Measurements from ENCODE around the gene ZNF580.

ZNF580 gene

DNA sequence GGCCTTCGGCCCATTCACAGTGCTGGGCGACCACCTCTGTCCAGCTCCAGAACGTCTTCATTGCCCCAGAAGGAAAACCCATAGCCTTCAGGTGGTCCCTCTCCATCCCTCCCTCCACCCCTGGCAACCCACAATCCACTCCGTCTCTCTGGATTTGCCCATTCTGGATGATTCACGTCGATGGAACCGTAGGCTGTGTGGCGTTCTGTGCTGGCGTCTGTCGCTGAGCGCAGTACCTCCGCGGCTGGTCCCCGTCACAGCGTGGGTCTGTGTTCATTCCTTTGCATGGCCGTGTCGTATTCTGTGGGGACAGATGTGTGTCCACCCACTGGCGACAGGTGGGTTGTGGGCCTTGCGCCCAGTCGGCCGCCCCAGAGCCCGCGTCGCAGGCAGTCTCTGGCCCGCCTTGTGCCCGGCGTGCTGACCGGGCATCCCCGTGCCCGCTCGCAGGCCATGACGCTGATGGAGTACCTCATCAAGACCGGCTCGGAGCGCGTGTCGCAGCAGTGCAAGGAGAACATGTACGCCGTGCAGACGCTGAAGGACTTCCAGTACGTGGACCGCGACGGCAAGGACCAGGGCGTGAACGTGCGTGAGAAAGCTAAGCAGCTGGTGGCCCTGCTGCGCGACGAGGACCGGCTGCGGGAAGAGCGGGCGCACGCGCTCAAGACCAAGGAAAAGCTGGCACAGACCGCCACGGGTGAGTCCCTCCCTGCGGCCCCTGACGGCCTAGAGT lies 44.3 kb downstream of the ZNF580 start:
- Histone ChIP-seq H3K9ac (ENCODE audit: low read depth in 1 of 2, low read length in 2 of 2) (peak overlapping the region in 1 of 2 donors; percentile 68), H3K27me3 (ENCODE audit: control insufficient read depth in 2 of 2, insufficient read depth in 2 of 2, low read length in 2 of 2) (no peaks in the 10 kb centered on the region), H3K27ac (ENCODE audit: low read depth in 2 of 2, low read length in 2 of 2) (peak overlapping the region; percentile 94 to 96), H3K9me3 (ENCODE audit: control insufficient read depth in 2 of 2, low read length in 2 of 2) (no peaks in the 10 kb centered on the region), H3K36me3 (ENCODE audit: control insufficient read depth in 2 of 2, insufficient read depth in 2 of 2, low read length in 2 of 2) (peaks cover 41 to 63% of the 10 kb centered on the region in 2 donors), H3K4me1 (ENCODE audit: control insufficient read depth in 2 of 2, insufficient read depth in 2 of 2, low read length in 2 of 2) (peaks cover 61 to 71% of the 10 kb centered on the region in 2 donors), H3K4me3 (ENCODE audit: low read length in 2 of 2) (peak overlapping the region; percentile 3 to 60)

GRCh38 chr19:55685776-55686175 lies 45.0 kb downstream of the ZNF580 start:
- Histone ChIP-seq H3K36me3 (ENCODE audit: control insufficient read depth in 2 of 2, insufficient read depth in 2 of 2, low read length in 2 of 2) (peaks cover 44 to 63% of the 10 kb centered on the region in 2 donors), H3K27ac (ENCODE audit: low read depth in 2 of 2, low read length in 2 of 2) (peak overlapping the region in 1 of 2 donors; percentile 94)

GRCh38 chr19:55686311-55687050 lies 45.7 kb downstream of the ZNF580 start:
- peak overlapping the region in 1 of 2 donors; percentile 1 for H3K9ac ChIP-seq (ENCODE audit: low read depth in 1 of 2, low read length in 2 of 2)
- H3K9me3 ChIP-seq (ENCODE audit: control insufficient read depth in 2 of 2, low read length in 2 of 2) = no peaks in the 10 kb centered on the region
- peaks cover 43 to 61% of the 10 kb centered on the region in 2 donors for H3K36me3 ChIP-seq (ENCODE audit: control insufficient read depth in 2 of 2, insufficient read depth in 2 of 2, low read length in 2 of 2)
- peaks cover 61 to 70% of the 10 kb centered on the region in 2 donors for H3K4me1 ChIP-seq (ENCODE audit: control insufficient read depth in 2 of 2, insufficient read depth in 2 of 2, low read length in 2 of 2)
- H3K27me3 ChIP-seq (ENCODE audit: control insufficient read depth in 2 of 2, insufficient read depth in 2 of 2, low read length in 2 of 2) = no peaks in the 10 kb centered on the region
- no peak overlapping the region for H3K4me3 ChIP-seq (ENCODE audit: low read length in 2 of 2)
- peak overlapping the region; percentile 94 to 97 for H3K27ac ChIP-seq (ENCODE audit: low read depth in 2 of 2, low read length in 2 of 2)

More at GRCh38 chr19:55685776-55686175, 45.0 kb downstream of the ZNF580 start:
- H3K4me1 ChIP-seq (ENCODE audit: control insufficient read depth in 2 of 2, insufficient read depth in 2 of 2, low read length in 2 of 2) = peaks cover 61 to 70% of the 10 kb centered on the region in 2 donors
- no peaks in the 10 kb centered on the region for H3K27me3 ChIP-seq (ENCODE audit: control insufficient read depth in 2 of 2, insufficient read depth in 2 of 2, low read length in 2 of 2)
- H3K9me3 ChIP-seq (ENCODE audit: control insufficient read depth in 2 of 2, low read length in 2 of 2) = no peaks in the 10 kb centered on the region
- no peak overlapping the region for H3K4me3 ChIP-seq (ENCODE audit: low read length in 2 of 2)
- peak overlapping the region in 1 of 2 donors; percentile 6 for H3K9ac ChIP-seq (ENCODE audit: low read depth in 1 of 2, low read length in 2 of 2)

DNA sequence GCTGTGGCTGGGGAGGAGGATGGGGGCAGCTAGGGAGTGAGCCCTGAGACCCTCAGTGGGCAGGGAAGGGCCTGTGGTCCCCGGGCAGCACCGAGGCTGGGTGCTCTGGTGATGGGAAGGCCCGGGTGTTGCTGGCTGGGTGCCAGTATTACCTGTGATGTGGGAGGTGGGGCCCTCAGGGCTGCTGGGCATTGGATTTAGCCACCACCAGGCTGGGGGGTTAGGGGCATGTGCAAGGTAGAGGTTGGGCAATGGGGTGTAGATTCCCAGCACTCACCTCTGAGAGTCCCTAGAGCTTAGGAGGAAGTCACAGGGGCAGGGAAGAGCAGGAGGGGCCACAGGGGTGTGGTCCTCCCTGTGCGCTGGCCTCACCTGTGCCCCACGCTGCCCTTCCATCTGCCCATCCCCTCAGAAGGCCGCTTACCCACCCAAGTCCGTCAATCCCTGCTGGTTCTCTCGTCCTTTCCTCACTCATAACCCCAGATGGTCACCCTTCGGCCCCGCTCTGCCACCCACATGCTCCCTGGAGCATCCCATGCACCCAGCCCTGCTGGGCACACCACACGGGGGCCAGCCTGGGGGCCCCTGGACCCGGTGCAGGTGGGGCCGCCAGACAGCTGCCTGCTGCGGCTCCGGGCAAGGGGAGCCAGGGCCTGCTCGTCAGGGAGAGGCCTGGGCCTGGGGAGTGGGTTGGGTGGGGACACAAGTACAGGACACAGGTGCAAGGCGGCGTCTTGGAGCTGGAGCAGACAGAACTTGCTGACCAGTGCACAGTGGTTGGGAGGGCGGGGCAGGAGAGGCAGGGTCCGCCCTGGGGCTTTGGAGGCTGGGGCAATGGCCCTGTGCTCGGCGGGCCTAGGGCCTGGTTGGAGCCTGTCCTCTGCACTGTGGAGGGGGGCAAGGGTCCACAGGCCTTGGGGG lies 46.7 kb downstream of the ZNF580 start:
- no peaks in the 10 kb centered on the region for H3K27me3 ChIP-seq (ENCODE audit: control insufficient read depth in 2 of 2, insufficient read depth in 2 of 2, low read length in 2 of 2)
- peak overlapping the region; percentile 70 to 77 for H3K9ac ChIP-seq (ENCODE audit: low read depth in 1 of 2, low read length in 2 of 2)
- peaks cover 45 to 57% of the 10 kb centered on the region in 2 donors for H3K36me3 ChIP-seq (ENCODE audit: control insufficient read depth in 2 of 2, insufficient read depth in 2 of 2, low read length in 2 of 2)
- H3K9me3 ChIP-seq (ENCODE audit: control insufficient read depth in 2 of 2, low read length in 2 of 2) = no peaks in the 10 kb centered on the region
- H3K27ac ChIP-seq (ENCODE audit: low read depth in 2 of 2, low read length in 2 of 2) = peak overlapping the region; percentile 94 to 97
- H3K4me1 ChIP-seq (ENCODE audit: control insufficient read depth in 2 of 2, insufficient read depth in 2 of 2, low read length in 2 of 2) = peaks cover 59 to 66% of the 10 kb centered on the region in 2 donors
- H3K4me3 ChIP-seq (ENCODE audit: low read length in 2 of 2) = peak overlapping the region in 1 of 2 donors; percentile 36

DNA sequence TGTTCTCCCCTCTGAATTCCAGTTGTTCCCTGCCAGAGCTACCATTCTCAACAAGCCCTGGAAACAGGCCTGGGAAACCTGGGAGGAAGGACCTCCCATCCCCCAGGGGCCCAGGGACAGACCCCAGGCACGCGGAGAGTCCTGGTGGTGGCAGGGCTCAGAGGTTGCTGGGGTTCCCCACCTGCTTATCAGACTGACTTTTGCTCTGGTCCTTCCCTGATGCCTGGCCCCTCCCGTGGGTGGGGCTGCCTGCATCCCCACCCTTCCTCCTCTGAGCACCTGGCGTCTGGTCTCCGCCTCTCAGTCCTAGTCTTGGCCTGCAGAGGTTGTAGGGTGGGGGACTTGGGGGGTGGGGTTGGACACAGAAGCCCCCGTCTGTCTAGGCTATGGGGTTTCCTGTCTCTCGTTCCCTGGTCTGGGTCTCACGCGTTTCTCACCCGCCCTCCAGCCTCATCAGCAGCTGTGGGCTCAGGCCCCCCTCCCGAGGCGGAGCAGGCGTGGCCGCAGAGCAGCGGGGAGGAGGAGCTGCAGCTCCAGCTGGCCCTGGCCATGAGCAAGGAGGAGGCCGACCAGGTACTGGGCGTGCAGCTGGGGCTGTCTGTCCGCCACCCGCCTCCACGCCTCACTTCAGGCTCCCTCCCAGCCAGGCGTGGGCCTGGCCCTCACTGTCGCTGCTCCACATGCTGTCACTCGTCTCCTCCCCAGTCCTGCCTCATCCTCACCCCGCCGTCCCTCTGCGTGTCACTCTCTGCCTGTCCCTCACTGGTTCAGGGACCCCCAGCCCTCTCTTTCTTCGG lies 47.8 kb downstream of the ZNF580 start:
- H3K9ac ChIP-seq (ENCODE audit: low read depth in 1 of 2, low read length in 2 of 2) = peak overlapping the region; percentile 70 to 77
- peak overlapping the region in 1 of 2 donors; percentile 36 for H3K4me3 ChIP-seq (ENCODE audit: low read length in 2 of 2)
- no peaks in the 10 kb centered on the region for H3K9me3 ChIP-seq (ENCODE audit: control insufficient read depth in 2 of 2, low read length in 2 of 2)
- no peaks in the 10 kb centered on the region for H3K27me3 ChIP-seq (ENCODE audit: control insufficient read depth in 2 of 2, insufficient read depth in 2 of 2, low read length in 2 of 2)
- peaks cover 53 to 61% of the 10 kb centered on the region in 2 donors for H3K4me1 ChIP-seq (ENCODE audit: control insufficient read depth in 2 of 2, insufficient read depth in 2 of 2, low read length in 2 of 2)
- H3K27ac ChIP-seq (ENCODE audit: low read depth in 2 of 2, low read length in 2 of 2) = peak overlapping the region; percentile 94 to 97
- peaks cover 52 to 64% of the 10 kb centered on the region in 2 donors for H3K36me3 ChIP-seq (ENCODE audit: control insufficient read depth in 2 of 2, insufficient read depth in 2 of 2, low read length in 2 of 2)

- Histone ChIP-seq H3K4me3 (ENCODE audit: low read length in 2 of 2) (peak overlapping the region in 1 of 2 donors; percentile 33), H3K4me1 (ENCODE audit: control insufficient read depth in 2 of 2, insufficient read depth in 2 of 2, low read length in 2 of 2) (peaks cover 44 to 52% of the 10 kb centered on the region in 2 donors), H3K9ac (ENCODE audit: low read depth in 1 of 2, low read length in 2 of 2) (peak overlapping the region; percentile 56 to 71), H3K9me3 (ENCODE audit: control insufficient read depth in 2 of 2, low read length in 2 of 2) (no peaks in the 10 kb centered on the region), H3K36me3 (ENCODE audit: control insufficient read depth in 2 of 2, insufficient read depth in 2 of 2, low read length in 2 of 2) (peaks cover 56 to 66% of the 10 kb centered on the region in 2 donors), H3K27ac (ENCODE audit: low read depth in 2 of 2, low read length in 2 of 2) (peak overlapping the region; percentile 94 to 97), H3K27me3 (ENCODE audit: control insufficient read depth in 2 of 2, insufficient read depth in 2 of 2, low read length in 2 of 2) (no peaks in the 10 kb centered on the region)
These were observed 48.8 kb downstream of the ZNF580 start for GRCh38 chr19:55689411-55690108.

DNA sequence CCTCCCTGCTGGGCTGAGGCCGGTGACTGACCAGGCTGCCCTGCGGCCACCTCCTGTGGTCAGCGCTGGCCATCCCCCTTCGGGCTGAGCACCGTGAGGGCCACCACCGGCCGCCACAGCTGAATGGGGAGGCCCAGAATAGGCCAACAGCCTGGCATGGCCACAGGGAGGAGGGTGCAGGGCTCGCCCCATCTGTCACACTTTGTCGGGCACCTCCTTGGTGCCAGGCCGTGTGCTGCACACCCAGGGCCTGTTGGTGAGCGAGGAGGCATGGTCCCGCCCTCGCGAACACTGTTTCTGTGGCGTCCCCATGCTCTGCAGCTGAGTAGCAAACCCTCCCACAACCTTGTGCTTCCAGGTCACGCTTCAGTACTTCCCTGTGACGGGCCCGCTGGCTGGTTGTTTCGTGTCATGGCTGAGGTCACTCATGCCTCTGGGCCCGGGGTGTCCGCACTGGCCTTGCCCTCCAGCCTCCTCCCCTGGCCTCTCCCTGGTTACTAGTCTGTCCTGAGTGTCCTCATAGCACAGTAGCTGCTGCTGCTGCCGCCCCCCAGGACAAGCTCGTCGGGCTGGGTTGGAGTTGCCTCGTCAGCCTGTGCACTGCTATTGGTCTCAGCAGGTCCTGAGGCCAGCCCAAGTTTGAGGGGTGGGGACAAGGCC lies 49.4 kb downstream of the ZNF580 start:
- Histone ChIP-seq H3K9me3 (ENCODE audit: control insufficient read depth in 2 of 2, low read length in 2 of 2) (no peaks in the 10 kb centered on the region), H3K36me3 (ENCODE audit: control insufficient read depth in 2 of 2, insufficient read depth in 2 of 2, low read length in 2 of 2) (peaks cover 55 to 65% of the 10 kb centered on the region in 2 donors), H3K27me3 (ENCODE audit: control insufficient read depth in 2 of 2, insufficient read depth in 2 of 2, low read length in 2 of 2) (no peaks in the 10 kb centered on the region), H3K4me1 (ENCODE audit: control insufficient read depth in 2 of 2, insufficient read depth in 2 of 2, low read length in 2 of 2) (peaks cover 37 to 45% of the 10 kb centered on the region in 2 donors), H3K9ac (ENCODE audit: low read depth in 1 of 2, low read length in 2 of 2) (no peak overlapping the region), H3K27ac (ENCODE audit: low read depth in 2 of 2, low read length in 2 of 2) (no peak overlapping the region), H3K4me3 (ENCODE audit: low read length in 2 of 2) (no peak overlapping the region)

DNA sequence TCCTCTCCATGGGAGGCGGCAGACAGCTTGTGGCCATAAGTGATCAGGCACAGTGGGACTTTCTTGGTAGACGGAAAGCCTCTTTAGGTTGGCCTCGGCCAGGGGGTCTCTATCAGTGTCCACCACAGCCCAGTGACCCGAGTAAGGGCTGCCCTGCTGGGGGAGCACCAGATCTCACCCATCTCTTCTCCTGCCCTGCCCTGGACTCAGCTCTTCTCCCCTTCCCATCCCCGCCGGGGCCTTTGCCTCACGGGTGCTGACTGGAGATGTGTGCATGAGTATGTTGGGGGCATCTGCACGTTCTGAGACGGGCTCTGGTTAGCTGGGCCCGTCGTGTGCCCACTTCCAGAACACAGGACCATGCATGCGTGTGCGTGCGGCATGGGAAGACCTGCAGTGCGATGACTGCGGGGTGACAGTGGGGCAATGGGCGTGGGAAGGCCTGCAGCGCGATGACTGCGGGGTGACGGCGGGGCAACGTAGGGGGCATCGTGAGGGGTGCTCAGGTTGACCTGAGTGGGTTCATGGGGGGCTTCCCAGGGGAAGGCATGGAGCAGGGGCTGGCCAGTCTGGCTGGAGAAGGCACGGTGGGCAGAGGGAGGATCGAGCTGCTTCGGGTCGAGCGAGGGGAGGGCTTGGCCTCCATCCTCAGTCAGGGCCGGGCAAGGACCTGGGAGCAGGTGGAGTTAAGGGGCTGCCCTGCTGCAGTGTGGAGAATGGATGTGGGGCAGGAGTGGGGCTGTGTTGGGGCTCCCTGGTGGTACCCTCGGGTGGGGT lies 50.2 kb downstream of the ZNF580 start:
- Histone ChIP-seq H3K4me1 (ENCODE audit: control insufficient read depth in 2 of 2, insufficient read depth in 2 of 2, low read length in 2 of 2) (peaks cover 32 to 38% of the 10 kb centered on the region in 2 donors), H3K4me3 (ENCODE audit: low read length in 2 of 2) (no peak overlapping the region), H3K9me3 (ENCODE audit: control insufficient read depth in 2 of 2, low read length in 2 of 2) (no peaks in the 10 kb centered on the region), H3K9ac (ENCODE audit: low read depth in 1 of 2, low read length in 2 of 2) (no peak overlapping the region), H3K27me3 (ENCODE audit: control insufficient read depth in 2 of 2, insufficient read depth in 2 of 2, low read length in 2 of 2) (no peaks in the 10 kb centered on the region), H3K36me3 (ENCODE audit: control insufficient read depth in 2 of 2, insufficient read depth in 2 of 2, low read length in 2 of 2) (peaks cover 54 to 65% of the 10 kb centered on the region in 2 donors), H3K27ac (ENCODE audit: low read depth in 2 of 2, low read length in 2 of 2) (no peak overlapping the region)
